NCI-H510A treated with DMSO at 0.1 percent for 48 hours (cell line): Measurements from ENCODE around the gene RASAL2.
A peak's percentile ranks its signal among the peaks of the same experiment; 100 is the strongest.
"Not testable (repeated sequence)": the region's sequence is repeated elsewhere in the genome, so short reads cannot be mapped to it uniquely, and the experiment has no call there.

ENCODE experiments used
- DNase-seq: peaks from one replicate; lab custom pipeline; 2025; lab: John Stamatoyannopoulos, UW

RASAL2 gene

GRCh38 chr1:178237121-178237520 lies 143.2 kb downstream of the RASAL2 start:
- DNase-seq = no peak

GRCh38 chr1:178238722-178239510 lies 145.0 kb downstream of the RASAL2 start:
- peak; percentile 9 for DNase-seq

DNA sequence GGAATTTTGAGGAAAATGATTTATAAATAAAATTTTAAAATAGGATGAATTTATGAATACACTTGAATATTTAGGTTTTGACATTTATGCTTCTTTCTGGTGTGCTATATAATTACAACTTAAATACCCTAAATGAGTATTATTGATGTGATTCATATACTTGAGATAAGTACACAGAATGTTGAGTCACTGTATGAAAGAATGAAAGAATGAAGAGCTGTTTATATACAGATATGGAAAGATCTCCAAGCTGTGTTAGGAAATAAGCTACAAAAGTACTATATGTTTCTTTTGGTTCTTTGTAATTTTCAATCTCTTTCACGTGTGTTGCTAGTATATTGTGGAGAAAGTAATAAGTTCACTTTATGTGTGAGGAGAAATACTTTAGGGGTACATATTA lies 147.2 kb downstream of the RASAL2 start:
- no peak for DNase-seq

- no peak for DNase-seq
These were observed 147.9 kb downstream of the RASAL2 start for GRCh38 chr1:178241837-178242236.

GRCh38 chr1:178243119-178243518 lies 149.2 kb downstream of the RASAL2 start:
- DNase-seq = no peak

- DNase-seq = no peak
These were observed 150.0 kb downstream of the RASAL2 start for GRCh38 chr1:178243890-178244289.

DNA sequence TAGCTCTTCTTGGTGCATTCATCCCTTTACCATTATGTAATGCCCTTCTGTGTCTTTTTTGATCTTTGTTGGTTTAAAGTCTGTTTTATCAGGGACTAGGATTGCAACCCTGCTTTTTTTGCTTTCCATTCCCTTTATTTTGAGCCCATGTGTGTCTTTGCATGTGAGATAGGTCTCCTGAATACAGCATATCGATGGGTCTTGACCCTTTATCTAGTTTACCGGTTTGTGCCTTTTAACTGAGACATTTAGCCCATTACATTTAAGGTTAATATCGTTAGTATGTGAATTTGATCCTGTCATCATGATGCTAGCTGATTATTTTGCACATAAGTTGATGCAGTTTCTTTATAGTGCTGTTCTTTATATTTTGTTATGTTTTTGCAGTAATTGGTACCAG lies 154.4 kb downstream of the RASAL2 start:
- DNase-seq = not testable (repeated sequence)

GRCh38 chr1:178253581-178253980 lies 159.7 kb downstream of the RASAL2 start:
- not testable (repeated sequence) for DNase-seq

- no peak for DNase-seq
These were observed 160.5 kb downstream of the RASAL2 start for GRCh38 chr1:178254433-178254832.

- no peak for DNase-seq
These were observed 164.6 kb downstream of the RASAL2 start for GRCh38 chr1:178258536-178258935.

GRCh38 chr1:178262120-178262500 lies 168.2 kb downstream of the RASAL2 start:
- no peak for DNase-seq

- no peak for DNase-seq
These were observed 169.4 kb downstream of the RASAL2 start for GRCh38 chr1:178263341-178263740.

DNA sequence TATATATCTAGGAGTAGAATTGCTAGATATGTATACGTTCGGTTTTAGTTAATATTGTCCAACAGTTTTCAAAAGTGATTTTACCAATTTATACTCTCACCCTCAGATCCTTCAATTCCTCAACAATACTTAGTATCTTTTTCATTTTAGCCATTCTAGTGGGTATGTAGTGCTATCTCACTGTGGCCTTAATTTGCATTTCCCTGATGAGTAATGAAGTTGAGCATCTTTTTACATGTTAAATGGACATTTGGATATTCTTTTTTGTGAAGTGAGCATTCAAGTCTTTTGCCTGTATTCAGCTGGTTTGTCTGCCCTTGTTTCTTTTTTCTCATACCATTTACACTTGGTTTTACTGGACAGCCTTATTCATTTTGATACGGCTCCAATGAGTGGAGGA lies 172.2 kb downstream of the RASAL2 start:
- no peak for DNase-seq

- DNase-seq = no peak
These were observed 172.7 kb downstream of the RASAL2 start for GRCh38 chr1:178266619-178267066.

- DNase-seq = no peak
These were observed 173.8 kb downstream of the RASAL2 start for GRCh38 chr1:178267646-178268094.

DNA sequence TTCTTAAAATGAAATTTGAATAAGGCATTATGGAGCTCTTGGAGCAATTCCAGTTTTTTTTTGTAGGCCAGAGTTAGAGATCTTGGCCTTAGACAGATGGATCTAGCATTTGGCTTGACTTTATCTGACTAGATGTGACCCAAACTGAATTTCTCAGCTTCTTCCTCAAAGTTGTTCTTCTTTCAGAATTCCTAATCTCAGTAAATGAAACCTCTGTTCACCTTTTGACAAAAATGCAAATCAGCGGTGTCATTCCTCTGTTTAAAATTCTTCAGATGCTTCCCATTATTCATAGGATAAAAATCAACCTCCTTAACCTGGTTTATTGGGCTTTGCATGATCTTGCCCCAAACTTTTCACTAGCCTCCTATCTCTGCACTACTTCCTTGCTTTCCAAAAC lies 177.6 kb downstream of the RASAL2 start:
- no peak for DNase-seq

GRCh38 chr1:178273707-178274410 lies 180.0 kb downstream of the RASAL2 start:
- no peak for DNase-seq

DNA sequence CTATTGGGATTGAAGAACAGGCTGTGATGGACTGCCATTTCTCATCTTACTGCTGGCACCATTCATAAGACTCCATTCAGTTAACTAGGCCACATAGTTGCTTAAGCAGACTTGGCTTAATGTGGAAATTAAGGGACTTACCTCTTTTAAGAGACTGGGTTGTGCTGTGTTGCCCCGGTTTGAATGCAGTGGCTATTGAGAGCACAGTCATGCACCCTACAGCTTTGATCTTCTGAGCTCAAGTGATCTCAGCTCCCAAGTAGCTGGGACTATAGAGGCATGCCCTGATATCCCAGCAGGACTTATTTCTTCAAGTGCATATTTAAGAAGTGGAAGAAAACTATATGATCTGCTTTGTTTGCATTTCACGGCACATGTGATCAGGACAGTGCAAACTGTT lies 181.1 kb downstream of the RASAL2 start:
- no peak for DNase-seq

DNA sequence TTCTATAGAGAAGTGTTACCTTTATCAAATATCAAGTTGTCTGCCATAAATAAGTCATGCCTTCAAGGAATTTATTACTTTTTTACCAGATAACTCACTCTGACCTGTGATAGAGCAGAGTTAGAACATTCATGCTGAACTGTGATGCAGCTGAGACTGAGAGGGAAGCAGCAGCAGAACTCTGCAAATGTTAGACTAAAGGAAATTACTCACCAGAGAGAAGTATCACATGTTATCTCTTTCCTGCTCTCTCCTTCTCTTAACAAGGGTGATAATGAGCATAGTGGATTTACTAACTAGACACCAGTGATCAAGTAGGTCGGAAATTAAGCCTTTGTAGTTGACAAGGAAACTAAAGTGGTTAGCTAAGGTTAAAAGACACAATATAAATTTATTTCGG lies 181.6 kb downstream of the RASAL2 start:
- no peak for DNase-seq

GRCh38 chr1:178277793-178278530 lies 184.1 kb downstream of the RASAL2 start:
- no peak for DNase-seq

- no peak for DNase-seq
These were observed 185.2 kb downstream of the RASAL2 start for GRCh38 chr1:178278916-178279686.

- DNase-seq = no peak
These were observed 189.1 kb downstream of the RASAL2 start for GRCh38 chr1:178282949-178283367.
